AG09309 (cell line): ENCODE data around the gene LRRK2.
"Not testable (repeated sequence)": the region's sequence is repeated elsewhere in the genome, so short reads cannot be mapped to it uniquely, and the experiment has no call there.

Experiments used
- DNase-seq: peaks from one replicate; pipeline ENCODE4 v3.0.0-alpha.2; 2010; ENCODE audit warnings: low read depth
- H3K4me3 ChIP-seq: 2 replicates; pipeline ENCODE4 v1.5.1; 2011; ENCODE audit warnings: mild to moderate bottlenecking, low read depth, low read length, moderate library complexity; ENCODE audit not compliant: control insufficient read depth
- TF ChIP-seq, protein P1 (sequence below): IDR thresholded peaks from 2 replicates; pipeline ENCODE4 v1.5.1; 2011; ENCODE audit warnings: mild to moderate bottlenecking, low read depth, low read length, inconsistent platforms; ENCODE audit not compliant: insufficient read depth, control insufficient read depth; ENCODE audit errors: missing control alignments

The LRRK2 gene

DNA sequence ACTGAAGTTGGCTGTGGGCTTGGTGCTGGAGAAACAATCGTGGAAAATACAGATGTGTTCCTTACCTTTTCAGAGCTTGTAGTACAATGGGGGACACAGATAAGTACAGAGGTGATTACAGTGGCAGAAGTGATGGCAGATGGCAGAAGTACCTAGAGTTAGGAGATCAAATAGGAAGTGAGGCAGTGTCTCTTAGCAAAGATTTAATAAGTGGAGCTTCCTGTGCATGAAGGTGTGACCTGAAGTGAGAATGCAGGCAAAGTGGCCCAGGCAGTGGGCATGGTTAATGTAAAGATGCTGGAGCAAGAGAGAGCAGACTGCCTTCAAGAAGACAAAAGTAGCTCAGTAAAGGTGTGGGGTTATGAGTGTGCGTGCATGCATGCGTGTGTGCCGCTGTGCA is 16.0 kb downstream of the LRRK2 start:
- H3K4me3 ChIP-seq: no peak overlapping the region
- TF ChIP-seq, protein P1, sequence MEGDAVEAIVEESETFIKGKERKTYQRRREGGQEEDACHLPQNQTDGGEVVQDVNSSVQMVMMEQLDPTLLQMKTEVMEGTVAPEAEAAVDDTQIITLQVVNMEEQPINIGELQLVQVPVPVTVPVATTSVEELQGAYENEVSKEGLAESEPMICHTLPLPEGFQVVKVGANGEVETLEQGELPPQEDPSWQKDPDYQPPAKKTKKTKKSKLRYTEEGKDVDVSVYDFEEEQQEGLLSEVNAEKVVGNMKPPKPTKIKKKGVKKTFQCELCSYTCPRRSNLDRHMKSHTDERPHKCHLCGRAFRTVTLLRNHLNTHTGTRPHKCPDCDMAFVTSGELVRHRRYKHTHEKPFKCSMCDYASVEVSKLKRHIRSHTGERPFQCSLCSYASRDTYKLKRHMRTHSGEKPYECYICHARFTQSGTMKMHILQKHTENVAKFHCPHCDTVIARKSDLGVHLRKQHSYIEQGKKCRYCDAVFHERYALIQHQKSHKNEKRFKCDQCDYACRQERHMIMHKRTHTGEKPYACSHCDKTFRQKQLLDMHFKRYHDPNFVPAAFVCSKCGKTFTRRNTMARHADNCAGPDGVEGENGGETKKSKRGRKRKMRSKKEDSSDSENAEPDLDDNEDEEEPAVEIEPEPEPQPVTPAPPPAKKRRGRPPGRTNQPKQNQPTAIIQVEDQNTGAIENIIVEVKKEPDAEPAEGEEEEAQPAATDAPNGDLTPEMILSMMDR: no peak
- no peak for DNase-seq

DNA sequence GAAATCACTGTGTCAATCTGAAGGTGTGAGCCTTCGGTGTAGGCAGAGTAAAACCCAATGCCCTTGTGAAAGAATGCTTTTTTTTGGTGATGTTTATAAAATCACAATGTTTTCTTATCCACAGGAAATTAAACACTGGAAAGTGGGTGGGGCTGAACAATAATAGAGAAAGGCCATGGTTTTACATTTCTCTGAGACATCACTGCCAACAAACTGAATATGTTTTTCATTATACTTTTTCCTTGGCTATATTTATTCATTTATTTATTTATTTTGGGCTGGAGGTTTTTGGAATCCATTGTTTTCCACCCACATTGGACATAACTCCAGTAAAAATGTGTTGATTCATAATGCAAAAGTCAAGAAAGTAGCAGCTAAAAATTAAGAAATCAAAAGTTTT is 16.9 kb downstream of the LRRK2 start:
- TF ChIP-seq, protein P1: no peak

GRCh38 chr12:40244526-40245156 is 19.8 kb downstream of the LRRK2 start:
- not testable (repeated sequence) for DNase-seq, H3K4me3 ChIP-seq

More for the DNA sequence above, 16.9 kb downstream of the LRRK2 start:
- H3K4me3 ChIP-seq: no peak overlapping the region
- no peak for DNase-seq

- H3K4me3 ChIP-seq: no peak overlapping the region
- DNase-seq: no peak
- TF ChIP-seq, protein P1: no peak
Observed at GRCh38 chr12:40248034-40248433, 23.2 kb downstream of the LRRK2 start.

DNA sequence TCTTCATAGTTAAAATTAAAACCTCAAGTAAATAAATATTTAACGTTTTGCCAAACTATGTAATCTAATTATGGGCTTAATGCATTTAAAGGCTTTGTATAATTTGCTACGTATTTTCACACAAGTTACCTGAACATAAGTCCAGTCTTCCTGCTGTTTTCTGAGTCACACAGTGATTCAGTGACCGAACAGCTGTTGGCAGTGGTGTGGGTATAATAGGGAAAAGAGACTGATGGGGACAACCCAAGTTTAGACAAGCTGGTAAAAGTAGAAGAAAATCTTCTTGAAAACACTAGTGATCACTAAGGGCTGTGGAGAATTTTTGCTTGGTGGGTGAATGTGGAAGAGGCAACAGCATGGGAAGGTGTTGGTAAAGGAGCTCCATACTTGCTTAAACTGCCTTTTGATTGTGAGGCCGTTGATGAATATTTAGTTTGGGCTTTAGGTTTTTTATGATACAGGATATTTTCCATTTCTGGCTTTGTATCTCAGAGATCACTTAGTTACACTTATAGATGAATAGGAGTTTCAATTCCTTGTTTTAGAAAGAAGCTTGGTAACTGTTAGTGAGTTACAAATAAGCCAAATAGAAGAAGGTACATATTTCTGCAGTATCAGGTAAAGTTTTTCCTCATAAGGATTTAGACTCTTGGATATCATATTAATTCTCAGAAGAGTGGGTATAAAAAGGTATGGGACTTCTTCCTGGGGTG is 23.9 kb downstream of the LRRK2 start:
- H3K4me3 ChIP-seq: no peak overlapping the region
- DNase-seq: no peak
- TF ChIP-seq, protein P1: no peak

GRCh38 chr12:40250652-40251051 is 25.9 kb downstream of the LRRK2 start:
- DNase-seq, H3K4me3 ChIP-seq: not testable (repeated sequence)

GRCh38 chr12:40253936-40254335 is 29.1 kb downstream of the LRRK2 start:
- TF ChIP-seq, protein P1: no peak
- peak; percentile 24 for DNase-seq
- H3K4me3 ChIP-seq: no peak overlapping the region
